HG02885 (cell line): ENCODE measurements around the gene LPP.

Experiments used
- ATAC-seq: cut with Tn5 transposase; IDR thresholded peaks from one replicate; pipeline ENCODE4 v1.9.1; 2021; ENCODE audit warnings: mild to moderate bottlenecking; ENCODE audit not compliant: unreplicated experiment, poor library complexity

The LPP gene

DNA sequence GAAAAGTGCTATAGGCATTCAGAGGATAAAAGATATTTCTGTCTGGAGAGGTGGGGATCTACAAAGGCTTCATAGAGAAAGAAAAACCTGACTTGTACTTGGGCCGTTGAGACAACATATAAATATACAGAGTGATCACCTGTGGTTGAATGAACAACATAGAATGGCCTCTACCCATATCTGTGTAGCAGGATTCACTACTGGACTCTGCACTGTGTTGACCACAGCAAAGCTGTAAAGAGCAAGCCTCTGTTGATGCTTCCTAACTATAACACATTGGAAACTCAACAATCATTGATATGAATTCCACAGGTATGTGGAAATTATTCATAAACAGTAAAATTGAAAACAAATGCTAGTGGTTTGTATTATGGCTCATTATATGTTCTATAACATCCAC lies 19.1 kb upstream of the LPP start:
- no peak for ATAC-seq

DNA sequence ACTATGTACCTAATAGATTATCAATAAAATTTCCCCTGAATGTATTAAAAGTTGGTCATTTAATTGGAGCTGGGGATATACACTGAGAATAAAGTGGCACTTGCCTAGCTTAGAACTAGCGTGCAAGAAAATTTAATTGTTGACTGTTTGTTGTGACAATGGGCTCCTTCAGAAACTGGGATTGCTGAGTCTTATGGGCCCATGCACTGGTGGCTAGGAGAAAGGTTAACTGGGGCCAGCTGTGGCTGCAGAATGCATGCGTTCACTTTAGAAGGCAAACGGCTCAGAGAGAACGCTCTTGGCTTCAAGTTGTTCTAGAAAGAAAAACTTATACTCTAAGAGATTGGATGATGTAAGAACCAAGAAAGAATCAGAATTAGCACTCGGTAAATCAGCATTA lies 18.7 kb upstream of the LPP start:
- ATAC-seq: no peak

DNA sequence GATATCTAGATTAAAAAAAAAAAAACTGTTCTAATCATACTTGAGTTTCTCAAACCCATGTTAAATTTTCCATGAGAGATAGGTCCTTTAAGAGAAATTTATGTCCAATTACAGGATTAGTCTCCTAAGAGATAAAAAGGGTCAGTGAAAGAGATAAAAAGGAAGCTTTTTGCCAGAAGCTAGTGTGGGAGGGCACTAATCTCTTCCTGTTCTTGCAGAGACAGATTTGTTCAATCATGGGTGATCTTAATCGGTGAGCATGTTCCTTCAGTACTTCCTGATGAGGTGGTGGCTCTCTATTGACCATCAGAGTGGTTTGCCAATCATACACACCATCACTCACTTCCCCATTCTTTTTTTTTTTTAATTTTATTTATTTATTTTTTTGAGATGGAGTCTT lies 16.9 kb upstream of the LPP start:
- no peak for ATAC-seq

DNA sequence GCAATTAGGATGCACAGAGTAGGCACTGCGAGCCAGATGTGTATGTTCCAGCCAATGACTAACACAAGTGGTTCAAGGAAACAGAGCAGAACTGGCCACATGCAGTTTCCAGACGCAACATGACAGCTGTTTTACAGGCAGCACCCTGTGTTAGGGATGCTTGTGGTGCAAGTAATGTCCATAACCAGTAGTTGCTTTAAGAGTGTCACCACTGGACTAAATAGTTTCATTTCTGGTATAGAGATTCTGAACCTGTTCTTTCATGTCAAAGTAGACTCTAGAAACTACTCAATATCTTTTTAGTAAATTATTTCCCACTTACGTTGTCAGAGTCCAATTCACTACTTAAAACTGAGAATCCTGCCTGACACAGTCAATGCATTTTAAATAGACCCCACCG lies 14.5 kb upstream of the LPP start:
- no peak for ATAC-seq

DNA sequence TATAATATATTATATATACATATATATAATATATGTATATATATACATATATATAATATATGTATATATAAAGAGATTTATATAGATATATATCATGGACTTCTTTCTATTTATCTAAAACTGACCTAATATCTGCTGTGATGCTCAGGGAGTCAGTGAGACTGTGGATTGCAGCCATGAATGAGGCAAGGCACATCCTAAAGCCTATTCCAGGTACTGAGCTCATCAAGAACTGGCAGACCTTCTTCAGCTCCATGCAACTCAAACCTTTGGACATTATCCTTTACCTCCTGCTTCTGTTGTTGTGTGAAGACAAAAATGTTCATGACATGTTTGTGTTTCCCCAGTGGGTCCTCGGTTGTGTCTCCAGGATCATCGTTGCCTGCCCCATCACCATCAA lies 7.7 kb upstream of the LPP start:
- ATAC-seq: no peak

DNA sequence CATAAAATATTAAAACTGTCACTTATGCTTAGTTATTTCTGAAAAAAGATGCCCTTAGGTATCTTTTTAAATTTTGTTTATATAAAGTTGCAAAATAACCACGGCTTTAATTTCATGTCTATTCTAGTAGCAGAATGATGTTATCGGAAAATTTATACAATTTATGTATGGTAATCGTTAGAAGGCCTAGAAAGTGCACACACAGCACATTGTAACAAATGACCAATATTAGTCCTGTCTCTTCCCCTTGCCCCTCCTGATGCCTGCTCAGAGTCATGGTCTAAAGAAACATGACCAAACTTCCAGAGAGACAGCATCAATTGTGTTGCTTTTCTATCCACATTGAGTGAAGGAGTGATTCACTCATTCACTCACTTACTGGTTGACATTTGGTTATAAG lies 6.2 kb upstream of the LPP start:
- ATAC-seq: no peak

DNA sequence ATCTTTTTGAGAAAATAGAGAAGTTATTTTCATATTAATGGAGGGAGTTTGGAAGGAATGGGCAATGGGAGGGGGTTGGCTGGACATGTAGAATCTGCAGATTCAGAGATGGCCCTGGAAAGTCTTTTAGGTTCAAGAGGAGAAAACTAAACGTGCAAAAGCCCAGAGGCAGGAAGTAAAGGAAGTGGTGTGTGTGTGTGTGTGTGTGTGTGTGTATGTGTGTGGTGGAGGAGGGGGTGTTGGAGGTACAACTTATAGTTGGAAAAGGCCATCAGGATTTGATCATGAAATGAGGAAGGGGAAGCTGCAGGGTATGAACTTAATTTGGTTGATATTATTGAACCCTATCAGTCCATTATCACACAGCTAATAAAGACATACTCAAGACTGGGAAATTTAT lies 5.6 kb upstream of the LPP start:
- ATAC-seq: no peak

DNA sequence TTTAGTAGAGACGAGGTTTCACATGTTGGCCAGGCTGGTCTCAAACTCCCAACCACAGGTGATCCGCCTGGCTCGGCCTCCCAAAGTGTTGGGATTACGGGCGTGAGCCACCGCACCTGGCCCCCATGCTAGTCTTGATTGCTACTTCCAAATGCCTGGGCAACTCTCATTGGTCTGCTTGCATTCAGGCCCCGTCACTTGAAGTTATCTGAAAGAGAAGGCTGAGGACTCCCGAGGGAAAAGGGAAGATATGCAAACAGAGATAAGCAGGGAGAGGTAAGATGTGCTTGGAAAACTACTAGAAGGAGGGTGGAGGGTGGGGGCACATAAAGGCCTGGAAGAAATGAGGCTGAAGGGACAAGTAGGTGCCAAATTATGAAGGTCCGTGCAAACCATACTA lies 4.4 kb upstream of the LPP start:
- ATAC-seq: no peak

DNA sequence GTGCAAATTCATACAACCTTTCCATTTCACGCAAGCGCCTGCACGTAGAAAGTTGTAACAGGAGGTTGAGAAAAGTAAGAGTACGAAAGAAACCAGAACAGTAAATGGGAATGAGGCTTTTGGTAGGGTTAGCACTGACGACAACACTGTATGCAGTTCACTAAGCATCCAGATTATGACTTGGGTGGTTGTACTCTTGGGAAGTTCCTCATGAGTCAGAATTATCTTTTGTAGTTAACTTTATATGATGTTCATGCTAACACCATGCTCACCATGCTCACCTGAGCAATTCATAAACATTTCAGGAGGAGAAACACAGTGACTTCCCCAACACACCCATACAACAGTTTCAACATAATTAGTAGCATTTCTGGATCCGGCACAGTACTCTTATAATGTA lies 3.0 kb upstream of the LPP start:
- no peak for ATAC-seq

DNA sequence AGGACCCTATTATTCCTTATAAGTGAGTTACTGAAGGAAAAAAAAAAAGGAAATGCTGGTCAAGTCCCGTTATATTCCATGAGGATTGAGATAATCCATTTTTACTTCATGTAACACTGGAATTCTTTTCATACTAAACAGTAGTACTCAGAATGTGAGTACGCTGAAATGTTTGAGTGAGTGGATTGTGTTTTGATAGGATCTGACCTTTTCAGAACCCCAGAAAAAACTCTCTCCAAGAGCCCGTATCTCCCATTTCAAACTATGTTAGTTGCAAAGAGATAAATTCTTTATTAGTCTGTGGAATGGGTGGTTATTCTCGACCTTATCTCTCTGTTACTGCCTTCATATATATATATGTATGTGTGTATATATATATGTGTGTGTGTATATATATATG lies 2.5 kb upstream of the LPP start:
- ATAC-seq: no peak

DNA sequence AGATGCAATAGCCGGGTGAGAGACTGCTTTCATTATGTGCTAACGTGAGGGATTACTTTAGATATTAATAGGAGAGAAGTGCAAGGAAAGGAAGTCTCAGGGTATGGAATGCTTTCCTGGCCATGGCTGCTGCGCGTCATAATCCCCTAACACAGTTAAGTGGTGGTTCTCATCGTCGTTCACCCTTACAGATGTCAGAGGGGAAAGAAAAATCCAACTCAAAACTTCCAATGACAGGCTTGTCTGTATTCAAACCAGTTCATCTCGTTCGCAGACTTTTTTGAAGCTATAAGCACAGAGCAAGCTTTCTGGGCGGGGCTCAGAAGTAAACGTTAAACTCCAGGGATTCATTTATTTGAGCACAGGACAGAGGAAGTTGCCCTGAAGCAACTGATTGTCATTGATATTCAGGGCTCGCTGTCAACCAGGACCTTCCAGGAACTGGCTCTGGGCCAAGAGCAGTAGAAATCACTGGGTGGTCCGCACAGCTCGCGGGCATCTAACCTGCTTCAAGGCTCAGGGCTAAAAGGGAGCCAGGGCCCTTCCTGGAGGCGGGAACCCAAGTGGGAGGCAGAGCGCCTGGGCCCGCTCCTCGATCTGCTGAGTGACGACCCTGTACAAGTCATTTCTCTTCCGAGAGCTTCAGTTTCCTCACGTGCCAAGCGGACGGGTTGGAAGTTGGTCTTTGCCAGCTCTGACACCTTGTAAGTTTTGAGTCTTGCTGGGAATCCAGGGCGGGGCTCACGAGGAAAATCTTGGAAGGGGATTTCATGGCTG lies 1.1 kb upstream of the LPP start:
- no peak for ATAC-seq

DNA sequence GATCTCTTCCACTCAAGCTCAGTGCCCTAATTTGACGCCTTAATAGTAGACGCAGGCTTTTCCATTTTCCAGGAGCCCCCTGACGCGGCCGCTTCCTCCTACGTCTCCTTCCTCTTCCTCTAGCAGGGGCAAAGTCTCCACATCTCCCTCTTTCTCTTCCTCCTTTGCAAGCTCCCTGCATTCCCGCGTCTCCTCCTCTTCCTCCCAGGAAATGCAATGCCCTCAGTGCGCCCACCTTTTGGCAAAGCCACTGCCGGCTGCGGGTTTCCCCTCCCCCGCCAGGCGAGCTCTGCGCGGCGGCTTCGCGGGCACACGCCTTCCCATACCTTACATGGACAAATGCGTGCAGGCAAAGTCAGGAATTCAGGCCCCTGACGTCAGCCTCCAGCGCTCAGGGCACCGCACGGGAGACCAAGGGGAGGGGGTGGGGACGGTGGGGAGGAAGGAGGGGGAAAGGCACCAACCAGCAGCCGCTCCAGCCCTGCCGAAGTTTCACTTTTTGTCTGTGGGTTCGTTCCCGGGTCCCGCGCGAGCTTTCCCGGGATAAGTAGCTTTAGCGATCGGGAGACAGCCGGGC lies 432 bp upstream of the LPP start:
- ATAC-seq: peak; percentile 15

DNA sequence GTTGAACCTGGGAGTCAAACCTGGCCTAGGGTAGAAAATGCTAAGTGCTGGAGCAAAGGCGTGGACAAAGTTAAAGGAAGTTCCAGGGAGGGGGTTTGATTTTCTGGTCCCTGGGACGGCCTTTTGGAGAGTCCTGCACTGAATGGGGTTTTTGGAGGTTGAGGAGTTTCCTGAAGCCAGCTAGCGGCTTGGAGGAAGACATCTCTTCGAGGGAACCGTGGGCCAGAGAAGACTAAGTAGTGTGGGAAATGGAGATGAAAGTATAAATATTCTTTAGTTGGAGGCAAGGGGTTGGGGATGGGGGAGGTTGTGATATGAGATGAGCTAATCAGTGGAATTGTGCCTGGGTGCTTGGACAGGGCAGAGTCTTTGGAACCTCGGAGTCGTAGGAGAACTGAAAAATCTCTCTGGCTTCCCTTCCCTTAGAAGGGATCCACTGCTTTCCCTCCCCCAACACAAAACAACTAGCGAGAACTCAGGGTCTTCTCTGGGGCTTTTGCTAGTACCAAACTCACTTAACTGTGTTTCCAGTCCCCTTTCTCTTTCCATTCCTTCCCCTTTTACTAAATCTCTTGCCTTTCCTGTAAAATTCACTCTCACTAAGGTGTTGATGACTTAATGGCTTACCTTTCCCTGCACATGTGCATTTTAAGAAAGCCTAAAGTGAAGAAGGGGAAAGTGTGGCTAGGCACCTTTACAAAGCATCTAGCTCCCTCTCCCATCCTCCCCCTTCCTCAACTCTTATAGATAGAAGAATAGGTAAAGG lies 1.0 kb downstream of the LPP start:
- no peak for ATAC-seq

DNA sequence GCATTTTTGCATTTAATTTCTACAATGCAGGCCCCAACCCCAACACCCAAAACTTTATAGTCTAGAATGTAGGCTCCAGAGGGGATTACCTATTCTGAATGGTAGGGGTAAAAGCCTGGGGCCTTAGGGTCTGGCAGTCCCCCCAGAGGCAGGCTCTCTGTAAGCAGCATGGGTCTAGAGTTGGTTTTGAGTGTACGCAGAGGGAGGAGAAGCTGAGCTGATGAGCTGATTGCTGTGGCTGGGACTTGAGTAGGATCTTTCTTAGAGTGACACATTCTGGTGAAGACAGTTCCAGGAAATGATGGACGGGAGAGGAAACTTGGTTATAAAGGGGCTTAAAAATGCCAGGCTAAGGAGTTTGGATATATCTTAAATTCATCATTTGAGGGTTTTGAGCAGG lies 2.1 kb downstream of the LPP start:
- ATAC-seq: no peak

DNA sequence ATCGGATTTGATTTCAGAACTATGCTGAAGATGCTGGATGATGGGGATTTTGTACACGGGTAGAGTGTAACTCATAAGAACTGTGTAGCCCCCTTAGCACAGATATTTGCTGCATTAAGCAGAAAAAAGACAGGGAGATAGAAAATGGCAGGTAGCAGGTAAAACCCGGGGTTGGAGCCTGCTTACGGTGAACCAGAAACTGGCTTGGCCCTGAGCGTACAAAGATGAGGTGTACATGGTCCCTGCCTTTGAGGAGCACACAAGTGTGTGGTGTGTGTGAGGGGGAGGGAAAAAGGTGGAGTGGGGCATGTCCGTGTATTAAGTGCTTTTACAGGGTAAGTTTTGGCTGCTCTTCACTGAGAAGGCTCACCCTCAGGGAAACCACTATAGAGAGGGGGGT lies 3.5 kb downstream of the LPP start:
- ATAC-seq: no peak

DNA sequence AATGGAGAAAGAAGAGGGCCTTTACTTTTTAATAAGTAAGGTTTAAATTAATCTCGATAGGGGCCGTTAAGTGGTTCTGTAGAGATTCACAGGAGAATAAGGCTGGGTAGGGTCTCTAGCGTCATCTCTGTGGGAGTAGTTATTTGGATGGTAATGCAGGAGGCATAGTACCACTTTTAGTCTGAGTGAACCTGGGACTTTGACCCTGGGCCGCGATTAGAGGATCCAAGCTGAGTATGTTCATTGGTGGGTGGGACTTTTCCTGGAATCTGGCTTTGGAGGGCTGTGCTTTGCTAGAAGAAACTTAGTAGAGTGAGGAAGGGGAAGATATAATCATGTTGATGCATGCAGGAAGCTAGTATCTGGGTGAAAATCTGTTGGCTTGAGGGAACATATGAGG lies 4.0 kb downstream of the LPP start:
- ATAC-seq: no peak

DNA sequence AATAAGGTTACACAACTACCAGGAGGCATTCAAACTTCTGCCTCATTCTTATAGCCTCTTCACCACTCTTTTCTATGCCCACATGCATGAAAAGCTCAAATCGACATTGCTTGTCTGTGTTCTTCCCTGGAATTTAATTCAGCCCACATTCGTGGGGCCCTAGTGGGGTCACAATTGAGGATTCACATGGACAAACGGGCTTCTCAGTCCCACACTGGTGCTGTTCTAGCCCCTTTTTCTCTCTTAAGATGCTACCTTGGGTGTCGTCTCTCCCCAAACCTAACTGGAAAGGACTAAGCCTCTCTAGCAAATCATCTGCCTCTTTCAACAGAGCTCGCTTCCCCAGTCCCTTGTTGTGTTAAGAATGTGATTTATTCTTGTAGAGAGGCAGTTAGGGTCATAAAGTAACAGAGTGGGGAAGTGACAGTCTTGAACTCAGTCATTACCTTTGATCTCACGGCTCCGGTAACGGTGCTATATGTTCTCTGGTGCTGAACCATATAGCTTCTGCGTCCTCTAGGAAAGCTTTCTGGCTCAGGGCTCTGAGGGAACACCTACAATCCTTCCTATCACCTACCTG lies 4.9 kb downstream of the LPP start:
- no peak for ATAC-seq

DNA sequence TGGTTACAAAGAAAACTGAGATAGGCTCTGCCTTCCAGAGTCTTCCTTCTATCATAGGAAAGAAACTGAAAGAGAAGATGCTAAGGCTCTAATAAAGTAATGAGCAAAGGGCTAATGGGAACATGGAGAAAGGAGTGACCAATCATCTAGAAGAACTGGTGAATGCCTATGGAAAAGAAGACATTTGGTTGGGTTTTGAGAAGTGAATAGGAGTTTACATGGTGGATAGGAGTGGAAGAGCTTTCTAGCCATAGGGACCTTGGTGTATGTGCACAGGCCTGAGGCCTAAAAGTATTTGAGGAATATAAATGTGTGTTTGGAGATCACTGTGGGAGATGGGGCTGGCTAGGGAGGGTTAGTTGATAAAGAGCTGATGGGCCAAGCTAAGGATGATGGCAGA lies 6.8 kb downstream of the LPP start:
- ATAC-seq: no peak

DNA sequence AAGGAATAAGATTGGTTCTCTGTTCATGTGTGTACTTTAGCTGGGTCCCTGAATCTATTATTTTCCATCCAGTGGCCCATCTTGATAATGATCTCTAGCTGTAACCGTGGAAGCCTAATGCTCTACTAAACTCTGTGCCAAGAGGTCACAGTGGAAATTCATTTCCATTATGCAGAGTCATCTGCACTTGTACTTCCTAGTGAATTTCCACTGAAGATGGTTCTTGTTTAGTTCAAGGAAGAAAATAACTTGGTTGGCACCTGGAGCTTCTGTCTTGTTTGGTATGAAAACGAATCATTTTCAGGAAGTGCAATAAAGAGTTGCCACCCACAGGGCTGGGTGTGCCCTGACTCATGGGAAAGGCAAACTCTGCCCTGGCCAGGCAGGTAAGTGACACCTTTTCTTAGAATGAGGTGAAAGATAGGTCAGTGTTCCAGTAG lies 10.3 kb downstream of the LPP start:
- no peak for ATAC-seq

DNA sequence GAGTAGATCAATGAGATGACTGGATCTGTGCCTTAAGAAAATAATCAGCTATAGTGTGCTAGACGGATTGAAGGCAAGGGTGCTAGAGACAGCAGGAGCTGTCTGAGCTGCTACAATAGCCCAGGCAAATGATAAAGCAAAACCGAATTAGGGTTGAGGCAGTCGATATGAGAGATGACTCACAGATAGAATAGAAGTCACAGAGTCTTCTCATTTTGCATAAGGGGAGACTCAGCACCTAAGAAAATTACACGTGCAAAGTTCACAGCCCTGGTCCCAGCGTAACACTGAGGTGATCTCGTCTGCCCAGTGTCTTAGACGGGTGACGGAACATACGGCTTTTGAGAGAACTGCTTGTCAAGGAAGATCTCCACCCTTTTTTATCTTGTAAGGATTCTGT lies 11.6 kb downstream of the LPP start:
- no peak for ATAC-seq

DNA sequence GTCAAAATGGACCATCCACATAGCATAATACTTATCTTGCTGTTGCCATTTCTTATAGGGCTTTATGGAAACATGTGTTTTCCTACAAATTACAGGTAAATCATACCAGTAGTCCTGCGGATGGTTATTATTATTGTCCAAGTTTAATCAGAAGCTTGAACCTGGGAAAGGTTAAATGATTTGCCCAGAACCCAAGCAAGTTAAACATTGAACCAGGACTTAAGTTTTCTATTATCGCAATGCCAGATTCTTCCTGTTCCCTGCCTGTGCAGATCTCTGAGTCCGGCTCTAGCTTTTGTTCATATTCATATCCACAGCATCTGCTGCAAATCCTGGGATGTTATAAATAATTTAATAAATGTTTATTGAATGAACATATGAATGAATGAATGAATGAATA lies 12.5 kb downstream of the LPP start:
- ATAC-seq: no peak
